Stomach (tissue), 4 donors: ENCODE measurements around the gene SURF6.

Experiments used
- CTCF ChIP-seq, 7 experiments: fragments of 450-650 bp in 4 of 7; fragments of 200-600 bp in 3 of 7; sonication (generic) in 3 of 7; IDR thresholded peaks; one replicate each; pipeline ENCODE4 v1.5.1; 2016 to 2019; ENCODE audit warnings: antibody characterized with exemption in 7 of 7, control low read depth in 2 of 7, mild to moderate bottlenecking in 1 of 7
- POLR2AphosphoS5 ChIP-seq, 3 donors: sonication (generic); formaldehyde crosslinking; IDR thresholded peaks; one replicate each; pipeline ENCODE4 v1.6.1; 2016; ENCODE audit warnings: antibody characterized with exemption in 3 of 3

GRCh38 chr9:133384736-133385321, 48.8 kb upstream of the SURF6 start:
- peak in 1 of 3 donors; percentile 48 for TF ChIP-seq POLR2AphosphoS5 (IDR thresholded peaks at IDR 0.05)
- no peak for TF ChIP-seq CTCF (IDR thresholded peaks at IDR 0.05)
